Brain microvascular endothelial cell (primary cell): ENCODE results near the gene NAPSA.
"Not testable (repeated sequence)": the region's sequence is repeated elsewhere in the genome, so short reads cannot be mapped to it uniquely, and the experiment has no call there.

Source experiments
- DNase-seq: peaks from one replicate; pipeline ENCODE4 v3.0.0-alpha.2; 2020
- H3K27ac ChIP-seq: fragments of 250-450 bp; sonication (Bioruptor Pico); 2 replicates; pipeline ENCODE4 v1.5.1; 2020; ENCODE audit warnings: mild to moderate bottlenecking, moderate library complexity
- H3K27me3 ChIP-seq: fragments of 250-450 bp; sonication (Bioruptor Pico); replicated peaks from 2 replicates; pipeline ENCODE4 v1.5.1; 2020; ENCODE audit warnings: mild to moderate bottlenecking
- H3K36me3 ChIP-seq: fragments of 250-450 bp; sonication (Bioruptor Pico); replicated peaks from 2 replicates; pipeline ENCODE4 v1.5.1; 2020; ENCODE audit warnings: mild to moderate bottlenecking
- H3K4me3 ChIP-seq: 2 replicates; pipeline ENCODE4 v1.5.1; 2011; ENCODE audit warnings: low read depth, mild to moderate bottlenecking, control low read depth, low read length, moderate library complexity
- CTCF ChIP-seq: IDR thresholded peaks from 2 replicates; pipeline ENCODE4 v1.5.1; 2011; ENCODE audit warnings: low read depth, mild to moderate bottlenecking, moderate library complexity, low read length, control low read depth, inconsistent platforms; ENCODE audit errors: missing control alignments
- in situ Hi-C: cut with HindIII; loops from 2 replicates; pipeline ENCODE4 v1.10.0; 2017; ENCODE audit warnings: low sequenced_read_pairs, low pct_ligation_motif_present

The NAPSA gene

GRCh38 chr19:50349277-50350057 is 16.0 kb downstream of the NAPSA start:
- no peaks in the 10 kb centered on the region for H3K27me3 ChIP-seq
- in situ Hi-C loops, result no loop called here
- H3K36me3 ChIP-seq, result no peaks in the 10 kb centered on the region
- no peak overlapping the region for H3K27ac ChIP-seq
- no peak overlapping the region for H3K4me3 ChIP-seq
- DNase-seq, result no peak
- TF ChIP-seq CTCF, result no peak

GRCh38 chr19:50347089-50347581 is 18.3 kb downstream of the NAPSA start:
- DNase-seq, in situ Hi-C loops, H3K27me3 ChIP-seq, H3K27ac ChIP-seq, H3K36me3 ChIP-seq, H3K4me3 ChIP-seq: not testable (repeated sequence)

GRCh38 chr19:50344661-50345318 is 20.6 kb downstream of the NAPSA start:
- no peak overlapping the region for H3K27ac ChIP-seq
- no peak for DNase-seq
- H3K27me3 ChIP-seq, result no peaks in the 10 kb centered on the region
- no peak for TF ChIP-seq CTCF
- in situ Hi-C loops, result no loop called here
- H3K36me3 ChIP-seq, result no peaks in the 10 kb centered on the region
- no peak overlapping the region for H3K4me3 ChIP-seq

GRCh38 chr19:50341091-50341564 is 24.3 kb downstream of the NAPSA start:
- Histone ChIP-seq H3K4me3 (no peak overlapping the region), H3K27me3 (no peaks in the 10 kb centered on the region), H3K36me3 (no peaks in the 10 kb centered on the region), H3K27ac (no peak overlapping the region)
- TF ChIP-seq CTCF, result no peak
- DNase-seq, result no peak
- in situ Hi-C loops, result no loop called here

- Histone ChIP-seq H3K27me3 (no peaks in the 10 kb centered on the region), H3K27ac (no peak overlapping the region), H3K4me3 (no peak overlapping the region), H3K36me3 (no peaks in the 10 kb centered on the region)
- in situ Hi-C loops, result no loop called here
- no peak for TF ChIP-seq CTCF
- no peak for DNase-seq
These were observed 25.1 kb downstream of the NAPSA start for GRCh38 chr19:50340331-50340730.

- H3K27me3 ChIP-seq, DNase-seq, H3K27ac ChIP-seq, in situ Hi-C loops, H3K36me3 ChIP-seq, H3K4me3 ChIP-seq: not testable (repeated sequence)
These were observed 28.4 kb downstream of the NAPSA start for GRCh38 chr19:50337031-50337430.
